ENCODE measurements around the gene PYGL. TPM values are rescaled to one million over a fixed set of nuclear protein-coding genes. Genes with fewer than 3 reads are reported as not detected.

Gene PYGL
- total RNA-seq: 143 and 152 TPM in 2 replicates

GRCh38 chr14:50943943-50944646 lies at the start of gene PYGL:
Gene PYGL (minus strand): TSS chr14:50944483. CDS start chr14:50944403, 80 bp downstream.

GRCh38 chr14:50871914-50872732 lies 72.2 kb downstream of the PYGL start, which contains the start of gene ABHD12B:
Gene ABHD12B (plus strand): TSS chr14:50872053. CDS start chr14:50872175, 122 bp downstream.

Other genes with a start within 250 kb of the PYGL start
- gene NIN, start 113.3 kb downstream of the PYGL start, total RNA-seq: 30.1 and 34.6 TPM in 2 replicates
- not detected in 2 replicates for gene ABHD12B, start 72.4 kb downstream of the PYGL start, total RNA-seq
- gene TRIM9, start 150.6 kb upstream of the PYGL start, total RNA-seq: 0.97 and 1.8 TPM in 2 replicates

Data from hair follicle dermal papilla cell (primary cell).